ENCODE measurements around the gene CCNYL1.
"Not testable (repeated sequence)": the region's sequence is repeated elsewhere in the genome, so short reads cannot be mapped to it uniquely, and the experiment has no call there.

The CCNYL1 gene

DNA sequence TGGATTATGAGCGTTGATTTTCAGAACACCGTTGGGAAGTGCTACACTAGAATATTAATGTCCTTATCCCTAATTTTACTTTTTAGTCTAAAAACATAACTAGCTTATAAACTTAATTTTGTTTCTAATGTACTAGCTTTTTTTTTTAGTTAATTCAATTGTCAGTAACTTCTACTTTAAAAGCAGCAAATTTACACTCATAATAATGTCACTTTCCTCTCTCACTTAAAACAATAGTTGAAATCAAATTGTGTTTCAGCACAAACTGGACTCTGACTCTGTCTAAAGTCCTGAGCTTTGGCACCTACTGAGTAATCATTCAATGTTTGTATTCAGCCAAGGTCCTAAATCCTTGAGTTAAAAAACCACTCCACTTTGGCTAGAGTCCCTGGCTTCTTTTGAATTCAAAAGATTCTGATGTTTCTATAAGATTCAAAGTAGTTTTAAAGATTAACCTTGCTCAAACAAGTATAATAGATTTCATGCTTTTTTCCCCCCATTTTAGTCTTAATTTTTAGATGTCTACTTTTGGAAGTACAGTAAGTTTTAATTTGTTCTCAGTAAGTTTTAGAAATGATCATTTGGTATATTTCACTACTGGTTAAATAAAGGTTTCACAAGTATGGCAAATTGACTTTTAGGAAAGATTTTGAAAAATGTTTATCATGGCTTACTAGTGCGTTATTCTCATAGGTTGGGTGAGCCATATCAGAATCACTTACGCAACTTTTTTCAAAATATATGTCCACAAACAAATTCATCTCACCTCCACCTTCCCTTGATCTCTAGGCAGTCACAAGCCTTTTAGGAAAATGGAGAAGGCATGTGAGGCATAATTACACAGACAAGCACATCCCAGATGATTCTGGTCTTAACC, 23.4 kb downstream of the CCNYL1 start:
- DNase-seq (ENCODE audit: low spot score): no peak

DNA sequence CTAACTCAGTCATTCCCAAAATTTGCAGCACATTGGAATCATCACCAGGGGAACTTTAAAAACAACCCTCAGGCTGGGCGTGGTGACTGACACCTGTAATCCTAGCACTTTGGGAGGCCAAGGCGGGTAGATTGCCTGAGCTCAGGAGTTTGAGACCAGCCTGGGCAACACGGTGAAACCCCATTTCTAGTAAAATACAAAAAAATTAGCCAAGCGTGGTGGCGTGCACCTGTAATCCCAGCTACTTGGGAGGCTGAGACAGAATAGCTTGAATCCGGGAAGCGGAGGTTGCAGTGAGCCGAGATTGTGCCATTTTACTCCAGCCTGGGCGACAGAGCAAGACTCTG, 24.0 kb downstream of the CCNYL1 start:
- not testable (repeated sequence) for DNase-seq (ENCODE audit: low spot score)

DNA sequence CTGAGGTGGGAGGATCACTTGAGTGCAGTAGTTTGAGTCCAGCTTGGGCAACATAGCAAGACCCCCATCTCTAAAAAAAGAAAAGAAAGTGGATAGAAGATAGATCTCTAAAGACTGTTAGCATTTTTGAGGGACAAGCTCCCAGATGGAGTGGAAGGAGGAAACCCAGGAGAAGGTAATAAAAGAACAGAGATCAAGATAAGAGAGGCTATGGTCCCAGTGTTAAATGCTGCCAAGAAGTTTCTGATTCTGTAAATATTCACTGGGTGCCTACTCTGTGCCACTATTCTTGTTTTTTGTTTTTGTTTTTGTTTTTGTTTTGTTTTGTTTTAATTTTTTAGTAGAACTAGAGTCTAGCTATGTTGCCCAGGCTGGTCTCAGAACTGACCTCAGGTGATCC, 32.1 kb downstream of the CCNYL1 start:
- no peak for DNase-seq (ENCODE audit: low spot score)

DNA sequence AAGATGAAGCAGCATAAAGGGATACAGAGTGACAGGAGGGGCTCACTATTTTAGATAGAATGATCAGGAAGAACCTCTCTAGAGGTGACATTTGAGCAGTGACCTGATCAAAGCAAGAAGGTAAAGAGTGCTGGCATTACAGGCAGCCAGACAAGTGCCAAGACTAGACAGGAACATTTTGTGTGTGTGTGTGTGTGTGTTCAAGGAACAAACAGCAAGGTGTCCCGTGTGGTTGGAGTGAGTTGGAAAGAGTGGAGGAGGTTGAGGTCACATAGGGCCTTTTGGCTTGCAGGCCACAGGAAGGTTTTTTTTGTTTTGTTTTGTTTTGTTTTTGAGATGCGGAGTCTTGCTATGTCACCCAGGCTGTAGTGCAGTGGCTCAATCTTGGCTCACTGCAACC, 32.6 kb downstream of the CCNYL1 start:
- DNase-seq (ENCODE audit: low spot score): no peak

DNA sequence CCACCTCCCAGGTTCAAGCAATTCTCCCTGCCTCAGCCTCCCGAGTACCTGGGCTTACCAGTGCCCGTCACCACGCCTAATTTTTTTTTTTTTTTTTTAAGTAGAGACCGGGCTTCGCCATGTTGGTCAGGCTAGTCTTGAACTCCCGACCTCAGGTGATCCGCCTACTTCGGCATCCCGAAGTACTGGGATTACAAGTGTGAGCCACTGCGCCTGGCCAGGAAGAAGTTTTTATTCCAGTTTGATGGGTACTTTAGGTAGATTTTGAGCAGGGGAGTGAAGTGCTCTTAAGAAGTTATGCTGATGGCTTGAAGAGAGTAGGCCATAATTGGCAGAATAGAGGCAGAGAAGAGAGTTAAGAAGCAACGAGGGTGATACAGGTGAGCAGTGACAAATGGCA, 33.0 kb downstream of the CCNYL1 start:
- DNase-seq (ENCODE audit: low spot score): no peak

DNA sequence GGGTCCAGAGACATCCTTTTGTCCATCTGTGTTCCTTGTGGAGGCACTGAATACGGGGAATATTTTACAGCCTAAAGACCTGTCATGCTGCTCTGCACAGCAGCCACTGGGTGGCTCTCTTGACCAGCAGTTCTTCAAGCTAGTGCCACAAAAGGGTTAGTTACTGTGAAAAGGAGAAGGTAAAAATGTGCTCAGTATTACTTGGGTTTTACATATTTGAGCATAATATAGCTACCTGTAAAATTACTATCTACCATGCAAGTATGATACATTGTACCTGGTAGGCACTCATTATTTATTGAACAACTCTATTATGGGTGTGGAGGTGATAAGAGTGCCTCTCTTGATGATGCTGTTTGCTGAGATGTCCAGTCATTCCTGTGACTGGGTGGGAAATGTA, 34.7 kb downstream of the CCNYL1 start:
- peak; percentile 70 for DNase-seq (ENCODE audit: low spot score)

DNA sequence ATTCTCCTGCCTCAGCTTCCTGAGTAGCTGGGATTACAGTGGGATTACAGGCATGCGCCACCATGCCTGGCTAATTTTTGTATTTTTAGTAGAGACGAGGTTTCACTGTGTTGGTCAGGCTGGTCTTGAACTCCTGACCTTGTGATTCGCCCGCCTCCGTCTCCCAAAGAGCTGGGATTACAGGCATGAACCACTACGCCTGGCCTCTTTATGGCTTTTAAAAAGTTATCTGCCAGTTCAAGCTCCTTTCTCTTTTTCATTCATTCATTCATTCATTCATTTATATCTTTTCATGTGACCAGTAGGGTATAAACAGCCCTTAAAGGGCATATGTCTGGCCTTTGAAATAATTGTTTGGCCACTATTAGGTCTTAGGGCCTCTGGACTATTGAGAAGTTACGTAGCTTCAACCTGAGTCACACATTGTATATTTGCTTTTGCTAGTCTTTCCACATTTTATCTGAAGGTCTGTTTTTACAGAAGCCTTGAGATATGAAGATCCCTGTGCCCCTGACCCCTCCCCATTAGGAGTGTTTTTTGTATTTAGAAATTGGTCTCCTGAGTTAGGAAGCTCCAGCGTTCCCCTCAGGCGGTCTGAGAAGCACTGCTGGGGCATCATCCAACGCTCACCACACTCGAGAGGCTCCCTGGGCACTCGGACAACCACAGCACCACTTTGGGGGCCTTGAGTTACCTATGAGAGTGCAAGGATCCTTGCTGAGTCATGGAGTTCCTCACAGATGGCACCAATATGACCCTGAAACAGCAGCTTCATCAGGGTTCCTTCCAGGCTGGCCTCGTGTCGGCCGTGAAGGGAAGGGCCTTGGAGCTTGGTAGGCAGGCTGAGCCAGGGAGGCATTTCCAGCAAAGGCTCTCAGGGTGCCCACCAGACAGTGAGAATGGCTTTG, 36.5 kb downstream of the CCNYL1 start:
- no peak for DNase-seq (ENCODE audit: low spot score)

DNA sequence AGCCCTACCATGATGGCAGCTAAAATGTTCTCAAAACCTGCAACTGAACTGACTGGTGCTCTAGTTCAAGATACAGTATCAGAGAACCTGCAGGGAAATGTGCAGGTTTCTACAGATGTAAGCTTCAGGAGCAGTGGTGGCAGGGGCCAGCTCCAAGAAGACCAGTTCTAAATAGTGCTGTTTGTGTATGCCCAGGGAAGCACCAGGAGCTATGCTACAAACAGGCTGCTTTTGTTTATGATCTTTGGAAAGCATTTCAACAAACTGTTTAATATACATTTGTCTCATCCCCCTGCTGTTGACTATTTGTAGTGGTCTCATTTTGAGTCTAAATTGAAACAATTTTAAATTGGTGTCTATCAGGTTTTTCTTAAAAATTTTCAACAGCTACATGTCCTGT, 37.6 kb downstream of the CCNYL1 start:
- no peak for DNase-seq (ENCODE audit: low spot score)

DNA sequence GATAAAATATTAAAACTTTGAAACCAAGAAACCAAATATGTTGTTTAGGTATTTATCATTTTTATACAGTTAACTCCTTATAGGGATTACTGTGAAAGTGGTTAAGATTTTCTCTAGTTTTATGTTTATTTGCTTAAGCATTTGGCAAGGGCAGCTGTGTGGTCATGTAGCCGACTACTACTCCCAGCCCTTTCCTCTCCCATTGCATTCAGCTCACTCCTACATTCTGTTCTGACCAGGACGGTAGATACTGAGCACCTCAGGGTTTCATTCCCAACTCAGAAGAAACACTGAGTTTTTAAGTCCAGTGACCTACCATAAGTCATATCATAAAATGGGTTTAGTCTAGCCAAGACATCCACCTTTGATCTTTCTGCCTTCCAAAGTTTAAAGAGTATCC, 38.4 kb downstream of the CCNYL1 start:
- no peak for DNase-seq (ENCODE audit: low spot score)

DNA sequence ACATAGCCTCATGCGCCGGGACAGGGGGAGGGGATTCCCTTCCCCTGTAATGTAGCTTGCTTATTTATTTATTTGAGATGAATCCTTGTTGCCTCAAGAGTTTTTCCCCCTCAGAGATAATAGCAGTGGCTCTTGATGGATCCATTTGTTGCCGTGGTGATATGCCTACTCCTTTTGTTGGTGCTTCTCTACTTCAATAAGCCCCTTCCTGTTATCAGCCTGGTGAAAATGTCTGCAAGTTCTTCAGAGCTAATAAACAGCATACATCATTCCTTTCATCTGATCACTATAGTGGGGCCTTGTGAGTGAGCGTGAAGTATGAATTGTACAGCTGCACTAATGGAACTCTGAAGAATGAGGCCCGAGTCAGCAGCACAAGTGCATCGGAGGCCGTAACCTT, 38.9 kb downstream of the CCNYL1 start:
- no peak for DNase-seq (ENCODE audit: low spot score)

DNA sequence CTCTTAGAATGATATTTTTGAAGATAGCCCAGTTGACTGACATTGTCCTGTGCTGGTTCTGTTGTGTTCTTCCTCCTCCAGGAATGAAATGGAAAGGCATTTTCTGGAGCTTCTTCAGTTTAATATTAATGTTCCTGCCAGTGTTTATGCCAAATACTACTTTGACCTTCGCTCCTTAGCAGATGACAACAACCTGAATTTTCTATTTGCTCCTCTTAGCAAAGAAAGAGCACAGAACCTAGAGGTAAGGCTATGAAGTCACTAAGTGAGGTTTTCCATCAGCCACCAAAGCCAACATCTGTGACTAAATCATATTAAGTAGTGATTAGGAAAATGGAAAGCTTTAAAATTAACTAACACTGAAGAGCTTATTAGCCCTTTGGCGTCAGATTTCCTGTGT, 39.4 kb downstream of the CCNYL1 start:
- DNase-seq (ENCODE audit: low spot score): no peak

DNA sequence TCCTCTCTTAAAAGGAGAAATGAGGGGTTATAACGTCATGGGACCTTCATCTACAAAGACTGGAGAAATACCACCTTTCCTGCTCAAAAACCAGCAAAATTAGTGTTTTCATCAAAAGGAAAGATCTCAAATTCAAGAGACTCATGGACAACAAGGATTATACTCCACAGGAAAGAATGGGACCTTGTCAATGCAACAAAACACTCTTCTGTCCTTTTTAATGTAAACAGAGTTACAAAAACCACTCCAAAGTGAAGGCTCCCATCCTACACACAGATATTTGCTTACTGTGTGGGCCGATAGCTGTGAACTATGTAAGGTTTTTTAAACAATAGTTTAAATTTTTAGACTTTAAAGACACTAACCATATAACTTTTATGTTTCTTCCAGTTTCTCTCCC, 42.2 kb downstream of the CCNYL1 start:
- not testable (repeated sequence) for DNase-seq (ENCODE audit: low spot score)

DNA sequence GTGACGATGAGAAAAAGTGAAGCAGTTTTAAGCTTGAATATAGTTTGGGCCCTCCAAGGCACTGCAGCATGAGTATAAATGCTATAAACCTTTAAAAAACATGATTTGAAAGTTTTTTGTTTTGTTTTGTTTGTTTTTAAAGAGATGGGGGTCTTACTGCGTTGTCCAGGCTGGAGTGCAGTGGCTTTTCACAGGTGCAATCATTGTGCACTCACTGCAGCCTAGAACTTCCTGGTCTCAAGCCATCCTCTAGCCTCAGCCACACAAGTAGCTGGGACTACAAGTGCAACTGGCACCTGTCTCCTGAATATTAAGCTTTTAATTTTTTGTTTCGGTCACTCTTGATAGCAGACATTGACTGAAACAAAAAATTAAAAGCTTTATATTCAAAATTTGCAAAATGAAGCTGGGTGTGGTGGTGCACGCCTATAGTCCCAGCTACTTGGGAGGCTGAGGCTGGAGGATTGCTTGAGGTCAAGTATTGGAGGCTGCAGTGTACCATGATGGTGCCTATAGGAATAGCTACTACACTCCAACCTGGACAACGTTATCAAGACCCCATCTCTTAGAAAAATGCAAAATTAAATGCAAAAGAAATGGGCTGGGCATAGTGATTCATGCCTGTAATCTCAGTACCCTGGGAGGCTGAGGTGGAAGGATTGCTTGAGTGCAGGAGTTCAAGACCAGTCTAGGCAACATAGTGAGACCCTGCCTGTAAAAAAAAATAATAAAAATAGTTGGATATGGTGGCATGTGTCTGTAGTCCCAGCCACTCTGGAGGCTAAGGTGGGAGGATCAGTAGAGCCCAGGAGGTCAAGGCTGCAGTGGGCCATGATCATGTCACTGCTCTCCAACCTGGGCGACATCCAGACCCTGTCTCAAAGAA, 43.3 kb downstream of the CCNYL1 start:
- no peak for DNase-seq (ENCODE audit: low spot score)

DNA sequence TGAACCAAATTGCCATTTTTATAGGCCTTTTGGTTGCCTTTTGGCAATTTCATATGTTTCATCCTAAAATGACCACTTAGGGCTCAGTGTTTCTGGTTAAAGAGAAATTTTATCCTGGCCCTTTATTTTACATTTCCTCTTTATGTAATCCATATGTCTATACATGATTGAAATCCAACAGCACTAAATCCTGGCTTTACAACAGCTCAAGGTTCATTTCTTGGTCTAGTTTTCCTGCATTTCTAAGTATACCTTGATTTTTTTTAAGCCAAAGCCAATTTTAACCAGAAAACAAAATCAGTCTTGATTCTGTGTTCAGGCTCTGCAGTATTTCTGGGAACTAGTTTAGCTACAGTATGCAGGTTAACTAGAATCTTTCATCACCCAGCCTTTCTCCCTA, 46.6 kb downstream of the CCNYL1 start:
- no peak for DNase-seq (ENCODE audit: low spot score)

DNA sequence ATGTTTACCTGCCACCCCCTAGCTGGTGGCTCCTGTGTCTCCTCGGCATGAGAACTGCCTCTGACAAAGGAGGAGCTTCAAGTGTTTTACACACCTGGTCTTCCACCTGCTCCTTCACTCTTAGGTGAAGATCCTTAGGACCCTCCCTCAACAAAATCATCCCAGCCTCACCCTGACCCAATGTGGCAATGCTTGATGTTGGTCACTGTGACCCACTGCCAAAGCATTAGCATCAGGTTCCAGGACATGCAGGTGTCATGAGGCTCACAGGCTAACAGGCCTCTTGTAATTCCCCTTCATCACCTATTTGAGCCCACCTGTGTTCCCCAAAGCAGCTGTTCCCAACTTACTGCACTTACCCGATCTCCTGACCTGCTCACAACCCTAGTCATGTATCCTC, 48.5 kb downstream of the CCNYL1 start:
- no peak for DNase-seq (ENCODE audit: low spot score)

DNA sequence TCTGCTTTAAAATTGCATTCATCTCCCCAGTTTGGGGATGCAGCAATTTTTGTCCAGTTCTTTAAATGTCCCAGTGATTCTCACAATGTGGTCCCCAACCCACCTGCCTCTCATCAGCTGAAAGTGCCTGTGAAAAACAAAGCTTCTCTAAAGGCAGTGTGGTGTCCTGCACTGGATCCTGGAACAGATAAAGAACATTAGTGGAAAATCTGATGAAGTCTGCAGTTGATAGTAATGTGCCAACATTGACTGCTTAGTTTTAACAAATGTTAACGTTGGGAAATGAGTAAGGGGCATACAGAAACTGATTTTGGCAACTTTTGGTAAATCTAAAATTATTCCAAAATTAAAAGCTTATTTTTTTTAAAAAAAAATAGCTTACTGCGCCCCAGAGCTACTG, 49.0 kb downstream of the CCNYL1 start:
- DNase-seq (ENCODE audit: low spot score): no peak

DNA sequence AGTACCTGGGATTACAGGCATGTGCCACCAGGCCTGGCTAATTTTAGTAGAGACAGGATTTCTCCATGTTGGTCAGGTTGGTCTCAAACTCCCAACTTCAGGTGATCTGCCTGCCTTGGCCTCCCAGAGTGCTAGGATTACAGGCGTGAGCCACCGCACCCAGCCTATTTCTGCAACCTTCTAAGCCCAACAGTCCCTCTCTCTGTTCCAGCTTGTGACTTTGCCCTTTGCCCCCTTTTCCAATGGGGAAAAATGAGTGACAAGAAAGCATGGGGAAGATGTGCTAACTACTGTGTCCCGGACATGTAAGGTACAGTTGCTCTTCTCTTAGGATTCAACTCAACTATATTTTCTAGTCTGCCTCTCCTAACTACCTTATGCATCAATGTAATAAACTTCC, 50.0 kb downstream of the CCNYL1 start:
- not testable (repeated sequence) for DNase-seq (ENCODE audit: low spot score)

DNA sequence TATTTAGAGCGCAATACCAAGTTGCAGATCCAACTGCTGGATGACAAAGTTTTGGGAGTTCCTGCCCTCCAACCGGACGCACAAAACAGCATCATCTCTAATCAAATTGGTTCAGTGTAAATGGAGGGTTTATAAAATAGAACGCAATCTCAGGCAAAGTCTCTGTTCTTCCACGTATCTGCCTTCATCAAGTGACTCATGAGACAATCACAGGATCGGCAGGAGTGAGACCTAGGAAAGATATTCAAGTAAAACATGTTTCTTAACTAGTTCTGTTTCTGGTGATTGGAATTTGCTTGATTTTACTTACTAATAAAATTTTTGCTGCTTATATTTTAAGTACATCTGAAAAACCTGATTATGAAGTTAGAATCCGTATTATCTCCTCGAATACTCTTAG, 50.7 kb downstream of the CCNYL1 start:
- DNase-seq (ENCODE audit: low spot score): no peak

DNA sequence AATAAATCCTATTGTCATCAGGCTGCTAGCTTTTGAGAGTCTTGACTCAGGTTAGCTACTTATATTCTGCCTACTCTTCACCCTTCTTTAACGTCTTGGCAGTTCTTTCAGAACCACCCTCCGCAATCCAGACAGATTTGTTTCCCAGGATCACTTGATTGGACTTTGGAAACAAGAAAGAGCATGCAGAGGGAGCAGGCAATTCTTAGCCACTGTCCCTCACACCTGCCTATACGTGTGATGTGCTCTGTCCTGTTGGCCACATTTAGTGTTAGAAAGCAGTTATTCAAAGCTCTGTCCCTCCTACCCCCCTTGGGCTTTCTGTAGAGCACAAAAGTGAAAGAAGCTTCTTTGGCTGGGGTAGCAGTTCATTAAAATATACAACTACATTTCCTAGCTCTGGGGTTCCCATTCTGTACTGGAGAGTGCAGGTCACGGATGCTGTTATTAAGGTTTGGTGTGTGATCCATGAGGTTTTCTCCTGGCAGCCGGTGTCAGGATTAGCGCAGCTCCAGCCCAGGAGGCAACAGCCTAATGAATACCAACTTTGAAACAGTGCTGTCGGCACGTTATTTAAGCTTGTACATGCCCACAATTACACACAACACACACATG, 52.0 kb downstream of the CCNYL1 start:
- DNase-seq (ENCODE audit: low spot score): no peak

DNA sequence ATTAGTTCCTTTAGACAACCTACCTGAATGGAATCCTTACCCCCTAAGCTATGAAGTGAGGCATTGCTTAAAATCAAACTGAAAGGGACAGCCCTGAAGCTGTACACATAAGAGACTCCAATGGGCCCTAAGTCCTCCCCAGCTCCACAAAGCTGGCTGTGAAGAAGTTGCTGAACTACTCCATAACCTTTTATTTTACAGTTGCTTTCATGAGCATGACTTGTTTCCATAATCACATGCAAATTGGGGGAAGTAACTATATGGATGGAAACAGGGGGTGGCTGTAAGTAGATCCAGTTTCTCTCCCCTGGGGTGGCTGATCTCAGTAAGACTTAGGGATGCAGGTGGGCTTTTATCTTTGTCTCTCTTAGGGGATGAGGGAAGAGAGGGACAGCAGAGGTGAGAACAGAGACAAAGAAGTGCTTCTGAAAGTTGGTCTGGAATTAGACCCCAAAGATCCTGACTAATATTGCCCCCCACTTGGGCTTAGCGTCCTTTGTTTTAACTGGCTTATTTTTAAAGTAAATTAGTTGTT, 52.7 kb downstream of the CCNYL1 start:
- DNase-seq (ENCODE audit: low spot score): no peak

DNA sequence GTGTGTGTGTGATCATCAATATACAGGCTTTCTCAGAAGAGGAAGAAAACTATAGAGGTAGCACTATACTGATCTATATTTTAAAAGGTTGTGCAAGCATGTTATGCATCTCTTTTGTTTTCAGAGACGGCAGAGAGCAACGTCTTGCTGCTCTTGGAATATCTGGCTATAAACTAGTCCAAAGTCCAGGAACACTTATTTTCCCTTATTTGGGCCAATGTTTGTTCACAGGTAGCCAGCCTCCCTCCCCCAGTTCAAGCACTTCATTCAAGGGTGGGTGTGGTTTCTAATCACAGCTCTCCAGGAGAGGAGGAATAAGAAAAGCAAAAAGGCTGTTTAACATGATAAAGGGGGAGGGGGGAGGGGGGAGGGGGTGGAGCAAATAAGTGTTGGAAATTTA, 54.1 kb downstream of the CCNYL1 start:
- DNase-seq (ENCODE audit: low spot score): no peak

Data from left forelimb (tissue), 1 donor.